Measurements from ENCODE around the gene ANKLE1. TPM values are rescaled to one million over a fixed set of nuclear protein-coding genes. Genes with fewer than 3 reads are reported as not detected.

Gene ANKLE1
- total RNA-seq, 3 donors from 2014 or later: 7.6 to 19.0 (median 18.1) TPM

GRCh38 chr19:17243211-17243829, 38.4 kb upstream of the ANKLE1 start:
- H3K4me3 Mint-ChIP-seq: peak overlapping the region; percentile 70
- DNase-seq: no peak

GRCh38 chr19:17243830-17244617, 37.7 kb upstream of the ANKLE1 start:
- Mint-ChIP-seq H3K4me3 (peak overlapping the region; percentile 70), H3K36me3 (ENCODE audit: insufficient read depth) (no peaks in the 10 kb centered on the region), H3K27me3 (ENCODE audit: low read depth) (peaks cover 3% of the 10 kb centered on the region), H3K9me3 (no peaks in the 10 kb centered on the region), H3K4me1 (ENCODE audit: low read depth) (peaks cover 5% of the 10 kb centered on the region)
- ATAC-seq (no peak), DNase-seq (no peak)

More at GRCh38 chr19:17243211-17243829, 38.4 kb upstream of the ANKLE1 start:
- no peaks in the 10 kb centered on the region for H3K9me3 Mint-ChIP-seq
- no peaks in the 10 kb centered on the region for H3K36me3 Mint-ChIP-seq (ENCODE audit: insufficient read depth)
- H3K4me1 Mint-ChIP-seq (ENCODE audit: low read depth): peaks cover 5% of the 10 kb centered on the region
- ATAC-seq: no peak
- H3K27me3 Mint-ChIP-seq (ENCODE audit: low read depth): peaks cover 3% of the 10 kb centered on the region

GRCh38 chr19:17244618-17245534, 36.8 kb upstream of the ANKLE1 start:
- H3K4me3 Mint-ChIP-seq: peak overlapping the region; percentile 70
- no peaks in the 10 kb centered on the region for H3K36me3 Mint-ChIP-seq (ENCODE audit: insufficient read depth)
- DNase-seq: no peak
- peak; percentile 32 for ATAC-seq
- no peaks in the 10 kb centered on the region for H3K9me3 Mint-ChIP-seq
- peaks cover 5% of the 10 kb centered on the region for H3K4me1 Mint-ChIP-seq (ENCODE audit: low read depth)
- peaks cover 3% of the 10 kb centered on the region for H3K27me3 Mint-ChIP-seq (ENCODE audit: low read depth)

- Mint-ChIP-seq H3K36me3 (ENCODE audit: insufficient read depth) (no peaks in the 10 kb centered on the region), H3K4me3 (peak within 1 kb of the TSS; percentile 84), H3K27me3 (ENCODE audit: low read depth) (peaks cover 3% of the 10 kb centered on the region), H3K9me3 (no peaks in the 10 kb centered on the region), H3K4me1 (ENCODE audit: low read depth) (peaks cover 5% of the 10 kb centered on the region)
- DNase-seq (no peak), ATAC-seq (no peak)
Observed at GRCh38 chr19:17245535-17245984, 36.1 kb upstream of the ANKLE1 start, which contains the start of gene NR2F6. Gene NR2F6, minus strand, starts transcription at chr19:17245919. Its CDS starts 699 bp downstream, at chr19:17245220.

- Mint-ChIP-seq H3K4me1 (ENCODE audit: low read depth) (peaks cover 5% of the 10 kb centered on the region), H3K4me3 (peak overlapping the region; percentile 84), H3K27me3 (ENCODE audit: low read depth) (peaks cover 3% of the 10 kb centered on the region), H3K9me3 (no peaks in the 10 kb centered on the region), H3K36me3 (ENCODE audit: insufficient read depth) (no peaks in the 10 kb centered on the region)
- ATAC-seq (no peak), DNase-seq (no peak)
Observed at GRCh38 chr19:17246681-17247425, 34.8 kb upstream of the ANKLE1 start.

GRCh38 chr19:17248011-17248776, 33.5 kb upstream of the ANKLE1 start:
- Mint-ChIP-seq H3K9me3 (no peaks in the 10 kb centered on the region), H3K36me3 (ENCODE audit: insufficient read depth) (no peaks in the 10 kb centered on the region), H3K27me3 (ENCODE audit: low read depth) (peaks cover 3% of the 10 kb centered on the region), H3K4me1 (ENCODE audit: low read depth) (peaks cover 5% of the 10 kb centered on the region), H3K4me3 (peak overlapping the region; percentile 31)
- DNase-seq (no peak), ATAC-seq (no peak)

- Mint-ChIP-seq H3K4me1 (ENCODE audit: low read depth) (peaks cover 5% of the 10 kb centered on the region), H3K4me3 (no peak overlapping the region), H3K27me3 (ENCODE audit: low read depth) (peaks cover 3% of the 10 kb centered on the region), H3K9me3 (no peaks in the 10 kb centered on the region), H3K36me3 (ENCODE audit: insufficient read depth) (no peaks in the 10 kb centered on the region)
- ATAC-seq (no peak), DNase-seq (no peak)
Observed at GRCh38 chr19:17249887-17250548, 31.7 kb upstream of the ANKLE1 start.

- no peaks in the 10 kb centered on the region for H3K9me3 Mint-ChIP-seq
- H3K4me1 Mint-ChIP-seq (ENCODE audit: low read depth): no peaks in the 10 kb centered on the region
- no peaks in the 10 kb centered on the region for H3K36me3 Mint-ChIP-seq (ENCODE audit: insufficient read depth)
- no peak overlapping the region for H3K4me3 Mint-ChIP-seq
- H3K27me3 Mint-ChIP-seq (ENCODE audit: low read depth): no peaks in the 10 kb centered on the region
- DNase-seq: no peak
- no peak for ATAC-seq
Observed at GRCh38 chr19:17254636-17255035, 27.1 kb upstream of the ANKLE1 start.

- DNase-seq (no peak), ATAC-seq (no peak)
- Mint-ChIP-seq H3K36me3 (ENCODE audit: insufficient read depth) (no peaks in the 10 kb centered on the region), H3K4me3 (no peak overlapping the region), H3K27me3 (ENCODE audit: low read depth) (no peaks in the 10 kb centered on the region), H3K4me1 (ENCODE audit: low read depth) (no peaks in the 10 kb centered on the region), H3K9me3 (no peaks in the 10 kb centered on the region)
Observed at GRCh38 chr19:17255150-17255621, 26.5 kb upstream of the ANKLE1 start.

- H3K27me3 Mint-ChIP-seq (ENCODE audit: low read depth): no peaks in the 10 kb centered on the region
- DNase-seq (no peak), ATAC-seq (no peak)
- H3K4me3 Mint-ChIP-seq: no peak overlapping the region
- H3K36me3 Mint-ChIP-seq (ENCODE audit: insufficient read depth): no peaks in the 10 kb centered on the region
- H3K9me3 Mint-ChIP-seq: no peaks in the 10 kb centered on the region
- peaks cover 6% of the 10 kb centered on the region for H3K4me1 Mint-ChIP-seq (ENCODE audit: low read depth)
Observed at GRCh38 chr19:17256130-17256529, 25.6 kb upstream of the ANKLE1 start.

- Mint-ChIP-seq H3K36me3 (ENCODE audit: insufficient read depth) (no peaks in the 10 kb centered on the region), H3K4me1 (ENCODE audit: low read depth) (peaks cover 8% of the 10 kb centered on the region), H3K9me3 (no peaks in the 10 kb centered on the region), H3K27me3 (ENCODE audit: low read depth) (no peaks in the 10 kb centered on the region), H3K4me3 (no peak overlapping the region)
- ATAC-seq (no peak), DNase-seq (no peak)
Observed at GRCh38 chr19:17259118-17259780, 22.5 kb upstream of the ANKLE1 start.

- no peak for ATAC-seq
- no peak for DNase-seq
- Mint-ChIP-seq H3K36me3 (ENCODE audit: insufficient read depth) (no peaks in the 10 kb centered on the region), H3K4me3 (no peak overlapping the region), H3K27me3 (ENCODE audit: low read depth) (no peaks in the 10 kb centered on the region), H3K9me3 (no peaks in the 10 kb centered on the region), H3K4me1 (ENCODE audit: low read depth) (peaks cover 13% of the 10 kb centered on the region)
Observed at GRCh38 chr19:17259934-17260333, 21.8 kb upstream of the ANKLE1 start.

Data from activated T-cell treated with anti-CD3 and anti-CD28 coated beads, Interleukin-2, amount 50 U/mL, for 4 hours (primary cell).